HG03103 (cell line): Measurements from ENCODE around the gene TMEM161B.
"Not testable (repeated sequence)": the region's sequence is repeated elsewhere in the genome, so short reads cannot be mapped to it uniquely, and the experiment has no call there.

Source experiments
- ATAC-seq: cut with Tn5 transposase; IDR thresholded peaks from one replicate; pipeline ENCODE4 v1.9.1; 2021; ENCODE audit warnings: low read depth; ENCODE audit not compliant: unreplicated experiment

TMEM161B gene

DNA sequence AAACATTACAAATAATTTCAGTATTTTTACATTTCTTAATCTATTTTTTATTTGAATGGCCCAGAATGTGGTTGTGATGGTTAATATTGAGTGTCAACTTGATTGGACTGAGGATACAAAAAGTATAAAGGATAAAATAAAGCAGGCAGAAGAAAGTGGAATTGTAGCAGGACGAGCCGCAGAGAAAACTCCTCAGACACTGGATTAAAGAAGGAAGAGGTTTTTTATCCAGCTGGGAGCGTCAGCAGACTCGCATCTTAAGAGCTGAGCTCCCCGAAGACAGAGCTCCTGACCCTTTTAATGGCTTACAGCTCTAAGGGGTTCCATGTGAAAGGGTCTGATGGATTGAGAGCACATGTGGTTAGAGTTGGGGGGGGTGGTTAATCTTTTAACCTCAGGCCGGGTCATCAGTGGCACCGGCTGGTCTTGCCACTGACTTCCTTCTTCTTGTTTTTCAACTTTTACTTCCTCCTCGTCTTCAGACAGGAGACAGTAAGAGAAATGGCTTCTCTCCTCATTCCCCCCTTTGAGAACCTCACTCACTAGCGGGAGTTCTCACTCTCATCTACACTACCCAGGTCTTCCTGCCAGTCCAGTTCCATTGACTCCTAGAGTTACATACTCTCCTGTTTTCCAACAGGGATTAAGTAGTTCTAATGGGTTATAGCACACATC is 80.0 kb downstream of the TMEM161B start:
- no peak for ATAC-seq

DNA sequence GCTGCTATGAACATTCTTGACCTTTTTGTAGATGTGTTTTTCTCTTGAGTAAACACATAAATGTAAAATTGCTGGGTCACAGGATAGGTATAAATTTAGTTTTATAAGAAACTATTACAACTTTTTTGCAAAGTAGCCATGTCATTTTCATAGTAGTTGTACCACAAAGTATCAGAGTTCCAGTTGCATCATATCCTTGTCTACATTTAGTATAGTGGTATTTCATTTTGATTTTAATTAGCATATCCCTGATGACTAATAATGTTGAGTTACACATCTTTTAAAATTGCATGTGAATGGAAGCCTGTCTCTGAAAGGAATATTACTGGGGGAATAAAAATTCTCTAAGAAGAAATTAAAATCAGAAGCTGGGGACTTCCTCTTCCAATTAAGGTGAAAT is 85.4 kb downstream of the TMEM161B start:
- ATAC-seq, result no peak

DNA sequence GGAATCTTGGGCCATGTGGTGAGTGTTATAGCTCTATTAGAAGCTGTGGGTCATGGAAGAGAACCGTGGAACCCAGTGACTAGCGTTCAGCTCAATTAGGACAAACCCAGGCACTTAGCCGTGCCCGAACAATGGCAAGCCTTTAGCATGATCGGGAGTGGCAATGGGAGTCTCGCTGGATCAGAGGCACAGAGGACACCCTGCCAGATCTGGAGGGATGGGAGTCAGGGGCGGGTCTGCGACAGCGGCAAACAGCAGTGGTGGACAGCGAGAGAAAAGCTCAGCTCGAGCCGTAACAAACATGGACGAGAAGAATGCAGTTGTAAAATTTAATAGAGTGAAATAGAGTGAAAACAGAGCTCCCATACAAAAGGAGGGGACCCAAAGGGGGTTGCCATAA is 91.2 kb downstream of the TMEM161B start:
- ATAC-seq, result not testable (repeated sequence)

DNA sequence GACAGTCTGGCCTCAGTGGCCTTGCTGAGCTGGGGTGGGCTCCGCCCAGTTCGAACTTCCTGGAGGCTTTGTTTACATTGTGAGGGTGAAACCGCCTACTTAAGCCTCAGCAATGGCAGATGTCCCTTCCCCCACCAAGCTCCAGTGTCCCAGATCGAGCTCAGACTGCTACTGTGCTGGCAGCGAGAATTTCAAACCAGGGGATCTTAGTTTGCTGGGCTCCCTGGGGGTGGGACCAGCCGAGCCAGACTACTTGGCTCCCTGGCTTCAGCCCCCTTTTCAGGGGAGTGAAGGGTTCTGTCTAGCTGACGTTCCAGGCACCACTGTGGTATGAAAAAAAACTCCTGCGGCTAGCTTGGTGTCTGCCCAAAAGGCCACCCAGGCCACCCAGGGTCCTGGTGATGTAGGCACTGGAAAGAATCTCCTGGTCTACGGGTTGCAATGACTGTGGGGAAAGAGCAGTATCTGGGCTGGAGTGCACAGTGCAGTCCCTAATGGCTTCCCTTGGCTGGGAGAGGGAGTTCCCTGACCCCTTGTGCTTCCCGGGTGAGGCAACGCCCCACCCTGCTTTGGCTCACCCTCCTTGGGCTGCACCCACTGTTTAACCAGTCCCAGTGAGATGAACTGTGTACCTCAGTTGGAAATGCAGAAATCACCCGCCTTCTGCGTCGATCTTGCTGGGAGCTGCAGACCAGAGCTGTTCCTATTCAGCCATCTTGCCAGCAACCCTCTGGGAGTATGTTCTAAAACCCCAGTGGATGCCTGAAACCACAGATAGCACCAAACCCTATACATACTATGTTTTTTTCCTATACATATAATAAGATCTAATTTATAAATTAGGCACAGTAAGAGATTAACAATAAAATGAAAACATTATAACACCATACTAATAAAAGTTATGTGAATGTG is 95.5 kb downstream of the TMEM161B start:
- ATAC-seq, result no peak

DNA sequence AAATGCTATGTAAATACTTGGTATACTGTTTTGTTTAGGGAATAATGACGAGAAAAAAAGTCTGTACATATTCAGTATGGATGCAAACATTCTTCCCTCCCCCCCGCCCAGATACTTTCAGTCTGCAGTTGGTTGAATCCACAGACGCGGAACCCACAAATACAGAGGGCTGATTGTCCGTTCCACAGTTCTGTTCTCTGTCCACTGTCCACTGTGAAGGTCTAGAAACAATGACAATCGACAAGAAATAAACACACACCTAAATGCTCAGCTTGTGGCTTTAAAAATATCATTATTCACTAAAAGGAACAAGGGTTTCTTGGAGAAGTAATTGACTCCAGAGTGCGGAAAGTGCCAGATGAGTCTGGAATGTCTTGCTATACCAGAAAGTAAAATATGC is 109.1 kb downstream of the TMEM161B start:
- no peak for ATAC-seq

DNA sequence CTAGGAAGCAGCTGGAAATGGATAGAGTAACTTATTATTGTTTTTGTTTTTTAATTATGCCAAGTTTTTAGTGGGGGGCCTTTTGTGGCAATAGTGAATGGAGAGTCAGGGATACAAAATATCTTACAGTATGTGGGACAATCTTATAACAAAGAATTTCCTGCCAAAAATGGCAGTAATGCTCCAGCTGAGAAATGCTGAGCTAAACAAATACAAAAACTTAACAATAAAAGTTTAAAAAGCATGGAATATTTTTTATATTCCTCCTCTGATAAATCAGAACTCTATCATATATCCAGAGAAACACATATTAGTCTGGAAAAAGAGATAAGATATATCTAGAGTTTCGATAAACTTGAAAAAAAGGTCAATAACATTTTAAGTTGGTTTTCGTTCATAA is 110.6 kb downstream of the TMEM161B start:
- ATAC-seq, result no peak

DNA sequence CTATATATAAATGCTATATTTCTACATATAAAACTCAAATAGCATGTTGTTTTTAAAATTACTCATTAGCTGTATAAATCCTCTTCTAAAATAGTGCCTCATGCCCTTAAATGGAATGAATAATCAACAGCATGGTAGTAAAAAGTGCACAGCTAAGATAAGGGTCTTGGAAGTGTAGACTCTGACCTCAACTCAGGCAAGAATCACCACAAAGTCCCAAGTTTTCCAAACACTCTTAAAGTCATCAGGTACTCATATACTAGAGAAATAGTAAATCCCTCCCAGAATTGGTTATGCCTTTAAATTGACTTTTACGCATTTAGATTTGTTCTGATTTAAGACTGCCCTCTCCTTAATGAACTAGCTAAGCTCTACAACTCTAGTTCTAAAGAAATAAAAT is 113.8 kb downstream of the TMEM161B start:
- ATAC-seq, result no peak

DNA sequence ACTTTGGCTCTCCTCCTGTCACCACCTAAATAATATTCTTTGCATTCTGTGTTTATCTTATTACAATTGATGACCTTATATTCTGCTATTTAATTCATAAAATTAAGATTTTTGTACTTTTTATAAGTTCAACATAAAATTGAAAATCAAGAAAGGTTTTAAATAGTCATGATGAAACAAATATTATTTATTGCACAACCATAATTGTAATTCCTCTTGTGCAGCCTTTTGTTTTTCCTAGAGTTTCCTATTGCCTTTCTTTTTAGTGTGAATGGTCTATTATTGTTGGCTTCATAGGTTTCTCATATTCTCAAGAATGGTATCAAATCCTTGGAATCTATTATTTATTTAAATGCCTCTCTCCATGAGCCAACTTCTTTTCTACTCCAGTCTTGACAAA is 117.9 kb downstream of the TMEM161B start:
- no peak for ATAC-seq

DNA sequence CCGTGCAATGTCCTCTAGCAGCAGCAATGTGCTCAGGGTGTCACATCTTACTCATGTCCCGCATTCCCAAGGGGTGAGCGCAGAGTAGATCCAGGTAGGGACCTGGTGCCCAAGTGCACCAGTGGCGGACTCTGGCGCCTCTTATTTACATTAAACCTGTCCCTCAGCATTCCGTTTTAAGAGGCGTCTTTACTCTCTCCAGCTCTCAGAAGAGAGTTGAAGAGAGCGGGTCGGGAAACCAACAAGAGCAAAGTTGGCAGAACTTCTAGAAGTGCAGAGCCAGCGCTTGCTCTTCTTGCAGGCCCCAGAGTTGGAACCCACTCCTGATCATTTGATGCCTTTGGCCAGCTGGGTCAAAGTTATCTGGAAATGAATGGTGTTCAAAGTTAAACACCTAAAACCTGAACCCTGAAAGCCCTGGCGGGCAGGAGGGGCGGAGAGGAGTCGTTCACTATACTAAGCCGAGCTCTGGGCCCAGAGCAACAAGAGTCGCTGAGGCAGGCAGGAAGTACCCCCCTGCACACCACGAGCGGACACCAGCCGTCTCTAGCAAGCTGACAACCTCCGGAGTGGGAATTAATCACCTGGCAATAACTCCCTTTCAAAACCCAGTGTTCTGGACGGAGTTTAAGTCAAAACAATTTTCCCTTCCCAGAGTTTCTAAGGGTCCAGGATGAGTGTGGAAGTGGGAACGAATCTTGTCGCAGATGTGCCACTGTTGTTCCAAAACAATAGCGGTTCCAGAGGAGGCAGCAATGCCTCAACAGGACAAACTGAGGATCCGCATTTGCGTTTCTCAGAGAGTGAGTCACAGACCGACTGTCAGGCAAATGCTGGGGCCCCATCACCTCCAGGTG is 122.8 kb downstream of the TMEM161B start:
- no peak for ATAC-seq

DNA sequence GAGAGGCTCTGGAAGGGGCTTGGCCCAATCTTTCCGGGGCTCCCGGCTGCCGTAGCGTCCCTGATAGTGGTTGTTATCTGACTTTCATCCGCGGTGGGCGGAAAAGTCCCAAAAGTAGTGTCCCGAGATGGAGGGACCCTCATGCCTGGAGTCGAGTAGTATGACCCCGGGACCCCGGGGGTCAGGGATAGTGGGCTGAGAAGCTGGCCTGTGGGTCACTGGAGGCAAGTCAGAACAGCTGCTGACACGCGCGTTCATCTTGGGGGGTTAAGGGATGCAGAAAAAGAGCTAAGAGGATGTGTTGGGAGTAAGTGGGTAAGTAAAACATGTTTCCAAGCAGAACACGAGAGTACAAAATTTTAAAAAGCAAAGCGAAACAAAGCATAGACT is 123.4 kb downstream of the TMEM161B start:
- no peak for ATAC-seq
